GM23338 (cell line): ENCODE data around the gene TENM4.

Experiments used
- CREB1 ChIP-seq: fragments of 250-450 bp; sonication (Bioruptor Pico); IDR thresholded peaks from 2 replicates; pipeline ENCODE4 v1.5.0; 2020; ENCODE audit warnings: low read depth, mild to moderate bottlenecking, moderate library complexity
- EZH2 ChIP-seq: fragments of 200-600 bp; sonication (generic); IDR thresholded peaks from one replicate; pipeline ENCODE4 v1.8.0; 2017; ENCODE audit warnings: antibody characterized with exemption, mild to moderate bottlenecking, low read depth; ENCODE audit not compliant: unreplicated experiment
- EZH2phosphoT487 ChIP-seq: fragments of 200-600 bp; sonication (generic); IDR thresholded peaks from one replicate; pipeline ENCODE4 v1.8.1; 2018; ENCODE audit warnings: antibody characterized with exemption; ENCODE audit not compliant: unreplicated experiment
- JUNB ChIP-seq: IDR thresholded peaks from one replicate; pipeline ENCODE4 v1.6.1; 2016; ENCODE audit warnings: antibody characterized with exemption; ENCODE audit not compliant: unreplicated experiment
- NANOG ChIP-seq: IDR thresholded peaks from 2 replicates; pipeline ENCODE4 v1.6.1; 2016; ENCODE audit warnings: antibody characterized with exemption, borderline replicate concordance
- POLR2AphosphoS5 ChIP-seq: IDR thresholded peaks from 2 replicates; pipeline ENCODE4 v1.6.1; 2016; ENCODE audit warnings: antibody characterized with exemption, low read depth
- ZNF331 ChIP-seq: fragments of 250-450 bp; sonication (Bioruptor Pico); IDR thresholded peaks from 2 replicates; pipeline ENCODE4 v1.5.0; 2020; ENCODE audit warnings: low read depth, mild to moderate bottlenecking, moderate library complexity
- TF ChIP-seq, protein P1 (sequence below), 2 experiments: fragments of 200-600 bp in 1 of 2; sonication (generic) in 1 of 2; conservative IDR thresholded peaks; 2 replicates each; pipeline versions ENCODE4 v1.5.1 to v1.6.1; 2016 to 2017; ENCODE audit warnings: antibody characterized with exemption in 2 of 2, low read depth in 2 of 2, mild to moderate bottlenecking in 2 of 2, moderate library complexity in 1 of 2
- TF ChIP-seq, protein P2 (sequence below): IDR thresholded peaks from 2 replicates; pipeline ENCODE4 v1.6.1; 2016; ENCODE audit warnings: antibody characterized with exemption

DNA sequence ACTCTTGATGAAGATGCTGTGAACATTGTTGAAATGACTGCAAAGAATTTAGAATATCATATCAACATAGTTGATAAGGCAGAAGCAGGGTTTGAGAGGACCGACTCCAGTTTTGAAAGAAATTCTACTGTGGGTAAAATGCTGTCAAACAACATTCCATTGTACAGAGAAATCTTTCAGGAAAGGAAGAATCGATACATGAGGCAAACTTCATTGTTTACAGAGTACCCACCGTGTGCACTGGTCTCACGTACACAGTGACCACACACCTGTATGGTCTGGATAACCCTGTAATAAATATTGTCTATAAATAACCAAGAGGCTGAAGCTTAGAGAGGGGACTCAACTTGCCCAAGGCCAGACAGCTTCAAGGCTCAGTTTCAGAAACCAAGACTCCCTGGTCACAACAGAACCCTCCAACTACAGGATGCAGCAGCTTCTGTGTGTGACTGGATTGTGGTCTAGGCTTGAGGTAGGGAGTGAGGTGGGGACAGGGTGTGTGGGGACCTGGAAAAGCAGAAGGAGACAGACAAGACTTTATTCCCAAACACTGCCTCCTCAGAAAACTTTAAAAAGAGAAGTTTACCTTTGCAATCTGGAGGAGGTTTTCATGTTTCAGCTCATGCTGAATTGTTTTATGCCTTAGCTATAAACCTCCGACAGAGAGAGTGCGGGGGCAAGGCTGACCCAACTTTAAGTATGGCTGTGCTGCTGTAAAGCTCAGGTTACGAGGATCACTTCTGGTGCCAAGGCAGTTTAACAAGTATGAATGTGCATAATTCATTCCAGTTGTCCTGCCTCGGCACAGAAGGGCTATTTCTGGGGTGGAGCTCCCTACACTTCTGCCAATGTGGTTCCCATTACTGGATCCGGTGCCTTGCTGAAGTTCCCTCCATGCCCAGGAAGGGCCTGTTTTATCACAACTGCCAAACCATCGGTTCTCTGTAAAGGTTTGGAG, 493.6 kb downstream of the TENM4 start:
- TF ChIP-seq, protein P1, sequence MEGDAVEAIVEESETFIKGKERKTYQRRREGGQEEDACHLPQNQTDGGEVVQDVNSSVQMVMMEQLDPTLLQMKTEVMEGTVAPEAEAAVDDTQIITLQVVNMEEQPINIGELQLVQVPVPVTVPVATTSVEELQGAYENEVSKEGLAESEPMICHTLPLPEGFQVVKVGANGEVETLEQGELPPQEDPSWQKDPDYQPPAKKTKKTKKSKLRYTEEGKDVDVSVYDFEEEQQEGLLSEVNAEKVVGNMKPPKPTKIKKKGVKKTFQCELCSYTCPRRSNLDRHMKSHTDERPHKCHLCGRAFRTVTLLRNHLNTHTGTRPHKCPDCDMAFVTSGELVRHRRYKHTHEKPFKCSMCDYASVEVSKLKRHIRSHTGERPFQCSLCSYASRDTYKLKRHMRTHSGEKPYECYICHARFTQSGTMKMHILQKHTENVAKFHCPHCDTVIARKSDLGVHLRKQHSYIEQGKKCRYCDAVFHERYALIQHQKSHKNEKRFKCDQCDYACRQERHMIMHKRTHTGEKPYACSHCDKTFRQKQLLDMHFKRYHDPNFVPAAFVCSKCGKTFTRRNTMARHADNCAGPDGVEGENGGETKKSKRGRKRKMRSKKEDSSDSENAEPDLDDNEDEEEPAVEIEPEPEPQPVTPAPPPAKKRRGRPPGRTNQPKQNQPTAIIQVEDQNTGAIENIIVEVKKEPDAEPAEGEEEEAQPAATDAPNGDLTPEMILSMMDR (conservative IDR thresholded peaks at IDR 0.05; ENCODE audit: low read depth in 2 of 2): no peak
- no peak for TF ChIP-seq EZH2phosphoT487
- no peak for TF ChIP-seq EZH2
- TF ChIP-seq, protein P2, sequence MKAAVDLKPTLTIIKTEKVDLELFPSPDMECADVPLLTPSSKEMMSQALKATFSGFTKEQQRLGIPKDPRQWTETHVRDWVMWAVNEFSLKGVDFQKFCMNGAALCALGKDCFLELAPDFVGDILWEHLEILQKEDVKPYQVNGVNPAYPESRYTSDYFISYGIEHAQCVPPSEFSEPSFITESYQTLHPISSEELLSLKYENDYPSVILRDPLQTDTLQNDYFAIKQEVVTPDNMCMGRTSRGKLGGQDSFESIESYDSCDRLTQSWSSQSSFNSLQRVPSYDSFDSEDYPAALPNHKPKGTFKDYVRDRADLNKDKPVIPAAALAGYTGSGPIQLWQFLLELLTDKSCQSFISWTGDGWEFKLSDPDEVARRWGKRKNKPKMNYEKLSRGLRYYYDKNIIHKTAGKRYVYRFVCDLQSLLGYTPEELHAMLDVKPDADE: no peak
- TF ChIP-seq POLR2AphosphoS5: no peak
- no peak for TF ChIP-seq ZNF331 (CRISPR knock-in tag)
- TF ChIP-seq CREB1 (CRISPR knock-in tag): no peak
- no peak for TF ChIP-seq JUNB
- TF ChIP-seq NANOG: no peak
